ENCODE data around the gene RAB11FIP4. TPM values are rescaled to one million over a fixed set of nuclear protein-coding genes. Genes with fewer than 3 reads are reported as not detected.
A peak's percentile ranks its signal among the peaks of the same experiment; 100 is the strongest.

The RAB11FIP4 gene
- total and polyA plus RNA-seq, 9 donors, result 1.8 to 16.5 (median 6.4) TPM

DNA sequence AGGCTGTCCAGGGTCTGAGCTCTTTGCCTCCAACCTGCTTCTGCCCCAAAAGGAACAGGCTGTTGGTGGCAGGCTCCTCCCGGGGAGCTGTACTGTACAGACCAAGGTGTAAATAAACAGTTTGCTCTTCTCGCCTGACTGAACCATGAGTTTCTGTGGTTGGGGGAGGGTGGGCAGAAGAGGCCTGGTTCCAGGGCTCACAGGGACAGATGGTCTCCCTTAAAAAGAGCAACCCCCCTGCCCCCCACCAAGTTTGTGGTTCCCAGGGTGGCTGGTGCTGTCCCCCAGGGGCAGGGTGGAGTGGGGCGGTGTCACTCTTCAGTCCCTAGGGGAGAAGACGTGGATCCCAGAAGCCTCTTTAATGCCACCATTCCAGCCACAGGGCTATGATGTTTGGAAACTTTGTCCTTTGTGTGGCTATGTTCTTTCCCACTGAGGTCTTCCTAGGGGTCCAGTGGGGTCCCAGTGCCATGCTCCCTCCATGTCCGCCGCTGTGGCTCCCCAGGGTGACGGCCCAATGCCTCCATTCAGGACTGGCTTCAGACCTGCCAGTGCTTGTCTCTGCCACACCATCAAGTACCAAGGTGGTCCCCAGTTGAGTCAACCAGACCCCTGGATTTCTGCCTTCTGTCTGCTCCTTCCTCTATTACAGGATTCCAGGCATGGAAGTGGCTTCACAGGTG lies 146.7 kb downstream of the RAB11FIP4 start:
- 81 to 86% (median 83%) methylated on average over 7 of the region's 7 CpGs for WGBS, 3 donors
- Histone ChIP-seq H3K27ac (peak overlapping the region in 1 of 2 donors; percentile 12), H3K9me3 (no peaks in the 10 kb centered on the region), H3K4me3 (no peak overlapping the region), H3K4me1 (ENCODE audit: insufficient read depth) (peaks cover 9% of the 10 kb centered on the region), H3K36me3 (no peaks in the 10 kb centered on the region), H3K27me3 (no peaks in the 10 kb centered on the region)
- TF ChIP-seq, protein P1, sequence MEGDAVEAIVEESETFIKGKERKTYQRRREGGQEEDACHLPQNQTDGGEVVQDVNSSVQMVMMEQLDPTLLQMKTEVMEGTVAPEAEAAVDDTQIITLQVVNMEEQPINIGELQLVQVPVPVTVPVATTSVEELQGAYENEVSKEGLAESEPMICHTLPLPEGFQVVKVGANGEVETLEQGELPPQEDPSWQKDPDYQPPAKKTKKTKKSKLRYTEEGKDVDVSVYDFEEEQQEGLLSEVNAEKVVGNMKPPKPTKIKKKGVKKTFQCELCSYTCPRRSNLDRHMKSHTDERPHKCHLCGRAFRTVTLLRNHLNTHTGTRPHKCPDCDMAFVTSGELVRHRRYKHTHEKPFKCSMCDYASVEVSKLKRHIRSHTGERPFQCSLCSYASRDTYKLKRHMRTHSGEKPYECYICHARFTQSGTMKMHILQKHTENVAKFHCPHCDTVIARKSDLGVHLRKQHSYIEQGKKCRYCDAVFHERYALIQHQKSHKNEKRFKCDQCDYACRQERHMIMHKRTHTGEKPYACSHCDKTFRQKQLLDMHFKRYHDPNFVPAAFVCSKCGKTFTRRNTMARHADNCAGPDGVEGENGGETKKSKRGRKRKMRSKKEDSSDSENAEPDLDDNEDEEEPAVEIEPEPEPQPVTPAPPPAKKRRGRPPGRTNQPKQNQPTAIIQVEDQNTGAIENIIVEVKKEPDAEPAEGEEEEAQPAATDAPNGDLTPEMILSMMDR (IDR thresholded peaks at IDR 0.05), result no peak
- TF ChIP-seq POLR2A (IDR thresholded peaks at IDR 0.05) (no peak), EP300 (IDR thresholded peaks at IDR 0.05) (no peak)
- no peak for DNase-seq
- intact Hi-C loops (cut with DNase I), result no loop called here

DNA sequence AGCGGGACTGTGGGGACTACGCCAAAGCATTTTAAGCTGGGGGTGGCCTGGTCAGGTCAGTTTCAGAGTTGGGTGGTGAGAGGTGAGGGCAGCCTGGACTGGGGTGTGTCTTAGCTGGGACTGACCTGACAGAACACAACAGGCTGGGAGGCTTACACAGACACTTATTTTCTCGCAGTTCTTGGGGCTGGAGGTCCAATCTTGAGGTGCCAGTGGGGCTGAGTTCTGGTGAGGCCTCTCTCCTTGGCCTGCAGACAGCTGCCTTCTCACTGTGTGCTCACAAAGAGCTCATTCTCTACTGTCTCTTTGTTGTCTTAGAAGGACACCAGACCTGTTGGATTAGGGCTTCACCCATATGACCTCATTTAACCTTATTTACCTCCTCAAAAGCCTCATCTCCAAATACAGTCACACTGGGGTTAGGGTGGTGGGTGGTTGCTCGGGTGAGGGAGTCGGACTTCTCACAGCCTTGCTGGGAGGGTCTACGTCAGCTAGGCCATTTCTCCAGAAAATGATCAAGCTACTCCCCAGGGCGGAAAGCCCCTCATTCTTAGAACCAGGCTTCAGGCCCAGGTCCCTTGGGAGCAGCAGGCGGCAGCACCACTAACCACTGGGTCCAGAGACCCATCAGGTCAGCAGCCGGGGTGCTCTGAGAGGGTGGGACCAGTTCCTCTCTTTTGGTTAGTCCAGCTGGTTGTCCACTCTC lies 149.3 kb downstream of the RAB11FIP4 start:
- no peak for DNase-seq
- H3K4me1 ChIP-seq (ENCODE audit: insufficient read depth), result peaks cover 5% of the 10 kb centered on the region
- H3K4me3 ChIP-seq, result no peak overlapping the region
- TF ChIP-seq EP300 (IDR thresholded peaks at IDR 0.05), result no peak
- TF ChIP-seq, protein P1 (IDR thresholded peaks at IDR 0.05), result no peak
- no peak for TF ChIP-seq POLR2A (IDR thresholded peaks at IDR 0.05)
- H3K9me3 ChIP-seq, result no peaks in the 10 kb centered on the region
- 94 to 96% (median 95%) methylated on average over 9 of the region's 9 CpGs for WGBS, 3 donors
- H3K27me3 ChIP-seq, result no peaks in the 10 kb centered on the region
- no peak overlapping the region for H3K27ac ChIP-seq
- no peaks in the 10 kb centered on the region for H3K36me3 ChIP-seq
- intact Hi-C loops (cut with DNase I), result no loop called here

DNA sequence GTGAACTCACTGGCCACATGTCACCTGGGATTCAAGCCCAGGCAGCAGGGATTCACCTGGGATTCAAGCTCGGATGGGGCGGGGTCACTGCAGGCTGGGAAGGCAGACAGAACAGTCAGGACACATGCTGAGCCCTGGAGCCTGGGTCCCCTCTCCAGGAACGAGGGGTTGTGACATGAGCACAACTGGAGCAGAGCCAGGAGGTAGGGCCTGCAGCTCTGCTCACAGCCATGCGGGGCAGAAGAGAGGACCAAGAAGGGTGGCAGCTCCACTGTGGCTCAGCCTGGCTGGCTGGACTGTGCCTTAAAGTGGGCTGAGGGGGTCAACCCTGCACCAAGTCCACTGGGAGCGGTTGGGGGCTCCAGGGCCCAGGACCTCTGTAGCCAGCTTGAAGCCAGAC lies 150.1 kb downstream of the RAB11FIP4 start:
- intact Hi-C loops (cut with DNase I), result no loop called here
- WGBS, 3 donors, result 76 to 81% (median 76%) methylated on average over 5 of the region's 5 CpGs
- Histone ChIP-seq H3K27ac (no peak overlapping the region), H3K9me3 (no peaks in the 10 kb centered on the region), H3K4me1 (ENCODE audit: insufficient read depth) (peaks cover 5% of the 10 kb centered on the region), H3K4me3 (no peak overlapping the region), H3K36me3 (no peaks in the 10 kb centered on the region), H3K27me3 (no peaks in the 10 kb centered on the region)
- no peak for TF ChIP-seq POLR2A (IDR thresholded peaks at IDR 0.05)
- no peak for DNase-seq

DNA sequence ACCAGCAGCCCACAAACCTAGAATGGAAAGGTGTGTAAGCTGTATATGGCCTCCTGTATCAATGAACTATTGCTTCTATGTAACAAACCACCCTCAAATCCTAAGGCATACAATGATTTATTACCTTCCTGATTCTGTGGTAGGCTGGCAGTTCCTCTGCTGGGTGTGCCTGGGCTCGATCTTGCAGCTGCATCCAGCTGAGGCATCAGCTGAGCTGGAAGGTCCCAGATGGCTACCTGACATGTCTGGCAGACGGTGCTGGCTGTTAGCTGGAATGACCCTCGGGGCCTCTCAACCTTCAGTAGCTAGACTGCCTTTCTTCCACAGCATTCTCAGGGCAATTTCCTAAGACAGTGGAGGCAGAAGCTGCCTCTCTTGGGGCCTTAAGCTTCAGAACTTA lies 152.7 kb downstream of the RAB11FIP4 start:
- no peak overlapping the region for H3K4me3 ChIP-seq
- H3K27ac ChIP-seq, result no peak overlapping the region
- intact Hi-C loops (cut with DNase I), result no loop called here
- no peaks in the 10 kb centered on the region for H3K27me3 ChIP-seq
- DNase-seq, result no peak
- no peak for TF ChIP-seq POLR2A (IDR thresholded peaks at IDR 0.05)
- TF ChIP-seq, protein P1 (IDR thresholded peaks at IDR 0.05), result no peak
- no peak for TF ChIP-seq EP300 (IDR thresholded peaks at IDR 0.05)
- H3K9me3 ChIP-seq, result no peaks in the 10 kb centered on the region
- no peaks in the 10 kb centered on the region for H3K36me3 ChIP-seq
- WGBS, 3 donors, result 44 to 53% (median 52%) methylated on average over 3 of the region's 3 CpGs
- H3K4me1 ChIP-seq (ENCODE audit: insufficient read depth), result no peaks in the 10 kb centered on the region

DNA sequence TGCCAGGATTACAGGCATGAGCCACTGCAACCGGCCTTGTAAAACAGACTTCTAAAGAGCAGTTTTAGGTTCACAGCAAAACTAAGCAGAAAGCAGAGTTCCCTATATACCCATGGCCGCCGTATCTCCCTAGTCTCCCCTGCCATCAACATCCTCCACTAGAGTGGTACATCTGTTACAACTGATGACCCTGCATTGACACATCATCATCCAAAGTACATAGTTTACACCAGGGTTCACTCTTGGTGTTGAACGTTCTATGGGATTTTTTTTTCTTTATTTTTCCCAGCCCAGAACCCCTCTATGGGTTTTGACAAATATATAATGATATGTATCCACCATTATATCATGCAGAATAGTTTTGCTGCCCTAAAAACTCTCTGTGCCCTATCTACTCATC lies 155.2 kb downstream of the RAB11FIP4 start:
- Histone ChIP-seq H3K27me3 (no peaks in the 10 kb centered on the region), H3K9me3 (no peaks in the 10 kb centered on the region), H3K36me3 (no peaks in the 10 kb centered on the region), H3K4me3 (no peak overlapping the region), H3K4me1 (ENCODE audit: insufficient read depth) (no peaks in the 10 kb centered on the region), H3K27ac (no peak overlapping the region)
- 45 to 69% (median 68%) methylated on average over 4 of the region's 4 CpGs for WGBS, 3 donors
- no peak for DNase-seq
- intact Hi-C loops (cut with DNase I), result no loop called here
- TF ChIP-seq EP300 (IDR thresholded peaks at IDR 0.05) (no peak), POLR2A (IDR thresholded peaks at IDR 0.05) (no peak)
- TF ChIP-seq, protein P1 (IDR thresholded peaks at IDR 0.05), result no peak
